SKM-1 treated with dmso at 0.1 percent for 144 hours (cell line): ENCODE measurements around the gene TEX26.

ENCODE experiments used
- DNase-seq: peaks from one replicate; lab custom pipeline; 2025; ENCODE audit not compliant: unreplicated experiment; lab: John Stamatoyannopoulos, UW

Gene TEX26

GRCh38 chr13:31011193-31011860 lies 78.9 kb downstream of the TEX26 start:
- no peak for DNase-seq

- DNase-seq = peak; percentile 22
Observed at GRCh38 chr13:31011901-31012654, 79.6 kb downstream of the TEX26 start.

- DNase-seq = no peak
Observed at GRCh38 chr13:31012655-31013024, 80.2 kb downstream of the TEX26 start.

GRCh38 chr13:31014456-31014855 lies 82.0 kb downstream of the TEX26 start:
- peak; percentile 9 for DNase-seq

GRCh38 chr13:31015199-31015598 lies 82.7 kb downstream of the TEX26 start:
- DNase-seq = no peak

- DNase-seq = no peak
Observed at GRCh38 chr13:31016342-31017325, 84.2 kb downstream of the TEX26 start.

GRCh38 chr13:31018511-31018910 lies 86.1 kb downstream of the TEX26 start:
- no peak for DNase-seq

- no peak for DNase-seq
Observed at GRCh38 chr13:31020996-31021395, 88.5 kb downstream of the TEX26 start.

GRCh38 chr13:31022288-31022895 lies 89.9 kb downstream of the TEX26 start:
- no peak for DNase-seq

GRCh38 chr13:31022928-31023530 lies 90.6 kb downstream of the TEX26 start:
- no peak for DNase-seq
